ENCODE results near the gene GATA3. TPM values are rescaled to one million over a fixed set of nuclear protein-coding genes. Genes with fewer than 3 reads are reported as not detected.
"Not testable (repeated sequence)": the region's sequence is repeated elsewhere in the genome, so short reads cannot be mapped to it uniquely, and the experiment has no call there.

GATA3 gene
- total RNA-seq, 3 donors from 2014 or later = 0.48 to 36.4 (median 28.2) TPM

GRCh38 chr10:8014649-8015048, 39.8 kb upstream of the GATA3 start:
- no peak for TF ChIP-seq POLR2AphosphoS5 (IDR thresholded peaks at IDR 0.05)
- no peak for TF ChIP-seq CTCF (IDR thresholded peaks at IDR 0.05)
- no peak for TF ChIP-seq POLR2A (IDR thresholded peaks at IDR 0.05)
- Histone ChIP-seq H3K9me3 (no peaks in the 10 kb centered on the region), H3K36me3 (peaks cover 9% of the 10 kb centered on the region), H3K27ac (no peak overlapping the region), H3K4me1 (no peaks in the 10 kb centered on the region), H3K4me3 (no peak overlapping the region), H3K27me3 (no peaks in the 10 kb centered on the region)
- intact Hi-C loops (cut with DNase I; ENCODE audit: low total_unique reads) = no loop called here
- DNase-seq (ENCODE audit: low spot score in 2 of 2) = no peak

GRCh38 chr10:8017277-8017676, 37.2 kb upstream of the GATA3 start:
- intact Hi-C loops (cut with DNase I; ENCODE audit: low total_unique reads) = no loop called here
- H3K27ac ChIP-seq = no peak overlapping the region
- no peaks in the 10 kb centered on the region for H3K9me3 ChIP-seq
- no peak for DNase-seq (ENCODE audit: low spot score in 2 of 2)
- H3K36me3 ChIP-seq = peaks cover 9% of the 10 kb centered on the region
- no peak overlapping the region for H3K4me3 ChIP-seq
- TF ChIP-seq POLR2AphosphoS5 (IDR thresholded peaks at IDR 0.05) = no peak
- no peak for TF ChIP-seq POLR2A (IDR thresholded peaks at IDR 0.05)
- TF ChIP-seq CTCF (IDR thresholded peaks at IDR 0.05) = no peak
- no peaks in the 10 kb centered on the region for H3K27me3 ChIP-seq
- H3K4me1 ChIP-seq = no peaks in the 10 kb centered on the region

- H3K4me3 ChIP-seq = no peak overlapping the region
- no peaks in the 10 kb centered on the region for H3K36me3 ChIP-seq
- TF ChIP-seq POLR2AphosphoS5 (IDR thresholded peaks at IDR 0.05) (no peak), POLR2A (IDR thresholded peaks at IDR 0.05) (no peak), CTCF (IDR thresholded peaks at IDR 0.05) (no peak)
- H3K4me1 ChIP-seq = no peaks in the 10 kb centered on the region
- intact Hi-C loops (cut with DNase I; ENCODE audit: low total_unique reads) = no loop called here
- DNase-seq (ENCODE audit: low spot score in 2 of 2) = no peak
- H3K27ac ChIP-seq = no peak overlapping the region
- H3K9me3 ChIP-seq = no peaks in the 10 kb centered on the region
- no peaks in the 10 kb centered on the region for H3K27me3 ChIP-seq
Observed at GRCh38 chr10:8023321-8023720, 31.2 kb upstream of the GATA3 start.

GRCh38 chr10:8023851-8024250, 30.6 kb upstream of the GATA3 start:
- intact Hi-C loops (cut with DNase I; ENCODE audit: low total_unique reads) = no loop called here
- Histone ChIP-seq H3K4me3 (no peak overlapping the region), H3K27ac (no peak overlapping the region), H3K4me1 (no peaks in the 10 kb centered on the region), H3K9me3 (no peaks in the 10 kb centered on the region), H3K27me3 (no peaks in the 10 kb centered on the region), H3K36me3 (no peaks in the 10 kb centered on the region)
- DNase-seq (ENCODE audit: low spot score in 2 of 2) = no peak
- TF ChIP-seq CTCF (IDR thresholded peaks at IDR 0.05) (no peak), POLR2AphosphoS5 (IDR thresholded peaks at IDR 0.05) (no peak), POLR2A (IDR thresholded peaks at IDR 0.05) (no peak)

- intact Hi-C loops (cut with DNase I; ENCODE audit: low total_unique reads) = no loop called here
- Histone ChIP-seq H3K27me3 (no peaks in the 10 kb centered on the region), H3K9me3 (no peaks in the 10 kb centered on the region), H3K36me3 (no peaks in the 10 kb centered on the region), H3K4me3 (peak overlapping the region in 1 of 3 donors; percentile 43), H3K27ac (no peak overlapping the region), H3K4me1 (no peaks in the 10 kb centered on the region)
- TF ChIP-seq POLR2AphosphoS5 (IDR thresholded peaks at IDR 0.05) (no peak), POLR2A (IDR thresholded peaks at IDR 0.05) (no peak), CTCF (IDR thresholded peaks at IDR 0.05) (no peak)
- DNase-seq (ENCODE audit: low spot score in 2 of 2) = no peak
Observed at GRCh38 chr10:8026349-8027259, 27.9 kb upstream of the GATA3 start.

- H3K36me3 ChIP-seq; H3K9me3 ChIP-seq; intact Hi-C loops (cut with DNase I; ENCODE audit: low total_unique reads); H3K27ac ChIP-seq; DNase-seq (ENCODE audit: low spot score in 2 of 2); H3K4me1 ChIP-seq; H3K4me3 ChIP-seq: not testable (repeated sequence)
- H3K27me3 ChIP-seq = peaks cover 4 to 28% of the 10 kb centered on the region in 2 donors
Observed at GRCh38 chr10:8031211-8031610, 23.3 kb upstream of the GATA3 start.

Measured in breast epithelium (tissue), 4 donors.